Stimulated activated CD4-positive, alpha-beta T cell treated with anti-CD3 and anti-CD28 coated beads, Interleukin-1b, Interleukin-23, amount 100 ng/mL, for 4 hours (primary cell): Measurements from ENCODE around the gene FAAH.

Experiments used
- DNase-seq, 2 donors: peaks; one replicate each; pipeline ENCODE4 v3.0.0-alpha.2; 2020; ENCODE audit warnings: low read depth in 2 of 2

The FAAH gene

DNA sequence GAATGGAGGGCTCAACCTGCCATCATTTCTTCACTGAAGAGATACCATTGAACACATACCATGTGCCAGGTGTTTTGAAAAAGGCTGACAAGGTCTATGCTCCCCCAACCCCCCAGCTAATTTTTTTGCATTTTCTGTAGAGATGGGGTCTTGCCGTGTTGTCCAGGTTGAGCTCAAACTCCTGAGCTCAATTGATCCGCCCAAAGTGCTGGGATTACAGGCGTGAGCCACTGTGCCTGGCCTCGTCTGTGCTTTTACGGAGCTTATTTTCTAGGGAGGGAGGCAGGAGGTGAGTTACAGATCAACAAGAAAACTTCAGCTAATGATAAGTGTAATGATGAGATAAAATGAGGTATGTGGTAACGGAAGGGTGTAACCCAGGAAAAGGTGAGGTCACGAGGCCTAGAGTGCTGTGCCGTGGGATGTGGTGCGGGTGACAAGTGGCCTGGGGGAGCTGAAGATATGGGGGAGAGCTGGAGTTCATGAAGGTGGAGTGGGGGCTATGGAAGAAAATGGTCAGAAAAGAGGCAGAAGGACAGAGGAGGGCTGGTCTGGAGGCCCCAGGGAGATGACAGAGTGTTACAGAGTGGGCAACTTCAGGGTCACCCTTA lies 28.2 kb downstream of the FAAH start:
- no peak for DNase-seq

- DNase-seq, result no peak
Observed at GRCh38 chr1:46423574-46424240, 29.6 kb downstream of the FAAH start.

GRCh38 chr1:46424730-46425129 lies 30.6 kb downstream of the FAAH start:
- DNase-seq, result no peak

- DNase-seq, result no peak
Observed at GRCh38 chr1:46425726-46426125, 31.6 kb downstream of the FAAH start.

DNA sequence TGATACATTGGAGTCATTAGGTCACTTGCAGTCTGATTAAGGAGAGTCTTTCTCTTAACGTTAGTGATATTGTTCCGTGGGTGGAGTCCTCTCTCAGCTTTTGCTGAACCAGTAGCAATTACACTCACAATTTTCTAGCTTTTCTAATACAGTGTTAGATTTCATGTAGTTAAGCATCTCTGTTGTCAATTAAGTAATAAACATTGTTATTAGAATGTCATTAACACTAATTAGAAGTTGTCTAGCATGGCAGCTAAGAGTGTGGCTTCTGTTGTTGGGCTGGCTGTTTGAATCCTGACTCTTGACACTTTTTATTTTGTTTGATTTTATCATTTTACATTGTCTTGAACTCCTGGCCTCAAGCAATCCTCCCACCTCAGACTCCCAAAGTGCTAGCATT lies 33.4 kb downstream of the FAAH start:
- DNase-seq, result no peak

GRCh38 chr1:46429436-46429835 lies 35.3 kb downstream of the FAAH start:
- DNase-seq, result no peak

DNA sequence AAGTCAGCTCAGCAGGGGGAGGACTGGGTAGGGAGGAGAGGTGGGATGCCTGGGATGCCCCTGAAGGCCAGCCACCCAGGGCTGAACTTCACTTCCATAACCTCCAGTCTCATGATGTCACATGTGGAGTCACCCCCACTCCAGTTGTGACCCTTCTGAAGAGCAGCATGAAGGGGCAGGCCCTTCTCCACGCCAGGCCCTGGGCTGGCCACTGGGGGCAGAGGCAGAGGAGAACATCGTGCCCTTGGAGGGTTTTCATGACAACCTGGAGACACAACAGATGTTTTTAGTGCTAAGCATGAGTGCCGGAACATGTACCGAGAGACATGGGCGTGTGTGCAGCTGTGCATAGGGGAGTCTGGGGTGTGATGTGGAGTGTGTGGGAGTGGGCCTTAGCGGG lies 37.6 kb downstream of the FAAH start:
- DNase-seq, result no peak

- DNase-seq, result no peak
Observed at GRCh38 chr1:46432781-46433327, 38.7 kb downstream of the FAAH start.

DNA sequence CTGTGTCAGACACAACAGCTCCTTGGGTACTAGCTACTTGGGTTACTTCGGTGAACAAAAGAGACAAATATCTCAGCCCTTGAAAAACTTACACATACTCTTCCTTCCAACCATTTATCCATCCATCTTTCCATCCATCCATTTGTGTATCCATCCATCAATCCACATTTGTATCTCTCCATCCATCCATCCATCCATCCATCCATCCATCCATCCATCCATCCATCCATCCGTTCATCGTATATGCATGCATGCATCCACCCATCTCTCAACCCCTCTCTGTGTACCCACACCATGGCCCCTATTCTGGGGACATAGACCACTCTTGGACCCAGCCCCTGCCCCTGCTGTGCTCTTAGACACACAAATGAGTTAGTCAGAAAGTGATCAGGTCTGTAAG lies 40.2 kb downstream of the FAAH start:
- no peak for DNase-seq

GRCh38 chr1:46436844-46437243 lies 42.7 kb downstream of the FAAH start:
- DNase-seq, result no peak

DNA sequence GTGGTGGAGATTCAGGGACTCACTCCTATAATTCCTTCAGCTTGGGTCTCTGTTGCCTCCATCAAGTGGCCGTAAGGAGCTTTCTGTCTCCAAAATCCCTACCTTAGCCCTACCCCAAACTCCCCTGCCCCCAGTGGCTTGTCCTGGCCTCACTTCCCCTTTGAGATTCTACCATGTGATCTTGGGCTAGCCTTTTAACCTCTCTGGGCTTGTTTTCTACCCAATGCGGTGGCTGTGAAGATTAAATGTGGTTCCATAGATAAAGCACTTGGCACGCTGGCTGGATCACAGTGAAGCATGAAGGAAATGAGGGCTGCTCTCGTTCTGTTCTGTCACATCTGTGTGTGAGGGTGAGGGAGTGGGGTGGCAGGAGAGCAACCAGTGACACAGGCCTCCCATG lies 43.6 kb downstream of the FAAH start:
- no peak for DNase-seq

- no peak for DNase-seq
Observed at GRCh38 chr1:46438346-46438745, 44.2 kb downstream of the FAAH start.

- no peak for DNase-seq
Observed at GRCh38 chr1:46440478-46440877, 46.4 kb downstream of the FAAH start.

GRCh38 chr1:46442317-46443161 lies 48.4 kb downstream of the FAAH start:
- peak; percentile 60 to 65 for DNase-seq

DNA sequence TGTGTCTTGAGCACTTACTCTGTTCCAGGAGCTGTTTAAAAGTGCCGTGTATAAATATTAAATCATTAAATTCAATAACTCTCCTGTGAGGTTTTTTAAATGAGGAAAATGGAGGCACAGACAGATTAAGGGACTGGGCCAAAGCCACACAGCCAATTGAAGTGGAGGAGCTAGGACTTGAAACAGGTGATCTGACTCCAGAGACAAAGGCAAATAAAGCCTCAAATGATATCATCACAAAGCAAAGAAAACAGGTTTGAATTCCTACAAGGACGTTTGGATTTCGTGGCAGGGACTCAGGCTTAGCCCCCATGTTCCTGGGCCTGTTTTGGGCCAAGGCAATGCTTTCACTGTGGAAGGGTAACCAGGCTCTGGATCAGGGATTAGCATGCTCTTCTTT lies 50.3 kb downstream of the FAAH start:
- no peak for DNase-seq

DNA sequence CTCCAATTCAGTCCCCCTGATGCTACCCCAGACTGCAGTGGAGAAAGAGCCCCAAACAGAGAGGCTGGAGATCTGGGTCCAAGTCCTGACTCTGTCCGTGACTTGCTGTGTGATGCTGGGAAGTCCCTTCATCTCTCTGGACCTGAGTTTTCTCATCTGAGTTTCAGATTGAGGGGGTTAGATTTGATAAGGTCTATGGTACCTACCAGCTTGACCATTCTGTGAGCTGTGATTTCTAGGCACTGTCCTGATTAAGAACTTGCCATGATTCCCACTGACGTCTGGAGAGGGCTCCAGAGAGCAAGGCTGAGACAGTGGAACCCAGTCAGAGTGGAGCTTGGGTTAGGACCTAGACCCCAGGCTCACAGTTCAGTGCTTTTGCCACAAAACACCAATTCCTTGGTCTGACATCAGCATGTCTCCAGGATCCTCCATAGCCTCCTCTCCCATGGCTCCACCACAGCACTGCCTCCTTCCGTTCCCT lies 51.7 kb downstream of the FAAH start:
- no peak for DNase-seq

- peak; percentile 71 to 75 for DNase-seq
Observed at GRCh38 chr1:46446646-46447498, 52.8 kb downstream of the FAAH start.

DNA sequence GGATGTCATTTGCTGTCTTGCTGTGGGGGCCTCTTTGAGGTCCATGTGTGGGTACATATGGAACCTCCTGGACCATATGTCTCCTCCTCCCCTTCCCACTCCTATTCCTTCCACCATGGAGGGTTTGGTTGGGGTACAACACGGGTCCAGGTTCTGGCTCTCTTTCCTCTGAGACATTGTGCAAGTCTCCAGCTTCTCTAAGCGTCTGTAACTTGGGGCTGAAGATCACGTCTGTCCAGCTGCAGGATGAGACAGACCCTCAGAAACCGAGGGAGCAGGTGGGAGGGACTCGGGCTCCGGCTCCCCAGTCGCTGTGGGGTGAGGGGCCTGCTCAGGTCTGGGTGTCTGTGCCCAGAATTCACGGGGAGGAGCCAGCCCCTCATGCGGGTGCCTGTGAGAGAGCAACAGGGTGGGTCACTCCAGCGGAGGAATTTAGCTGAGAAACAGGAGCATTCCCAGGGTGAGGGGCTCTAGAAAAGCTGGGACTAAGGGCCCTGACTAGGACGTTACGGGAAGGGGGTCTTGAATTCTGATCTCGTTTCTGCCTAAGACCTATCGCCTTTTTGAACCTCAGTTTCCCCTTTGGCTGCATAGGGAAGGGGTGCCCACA lies 53.5 kb downstream of the FAAH start:
- DNase-seq, result no peak

- no peak for DNase-seq
Observed at GRCh38 chr1:46448109-46448911, 54.2 kb downstream of the FAAH start.
